Choroid plexus epithelial cell (primary cell): ENCODE measurements around the gene NPTX1.
A peak's percentile ranks its signal among the peaks of the same experiment; 100 is the strongest.

Experiments used
- DNase-seq: peaks from one replicate; pipeline ENCODE4 v3.0.0-alpha.2; 2010; ENCODE audit warnings: low read depth
- H3K4me3 ChIP-seq: 2 replicates; pipeline ENCODE4 v1.5.1; 2011; ENCODE audit warnings: low read depth, mild to moderate bottlenecking, control low read depth, low read length, moderate library complexity
- TF ChIP-seq, protein P1 (sequence below): conservative IDR thresholded peaks from 2 replicates; pipeline ENCODE4 v1.5.1; 2011; ENCODE audit warnings: low read depth, mild to moderate bottlenecking, control low read depth, inconsistent platforms, low read length, moderate library complexity

NPTX1 gene

DNA sequence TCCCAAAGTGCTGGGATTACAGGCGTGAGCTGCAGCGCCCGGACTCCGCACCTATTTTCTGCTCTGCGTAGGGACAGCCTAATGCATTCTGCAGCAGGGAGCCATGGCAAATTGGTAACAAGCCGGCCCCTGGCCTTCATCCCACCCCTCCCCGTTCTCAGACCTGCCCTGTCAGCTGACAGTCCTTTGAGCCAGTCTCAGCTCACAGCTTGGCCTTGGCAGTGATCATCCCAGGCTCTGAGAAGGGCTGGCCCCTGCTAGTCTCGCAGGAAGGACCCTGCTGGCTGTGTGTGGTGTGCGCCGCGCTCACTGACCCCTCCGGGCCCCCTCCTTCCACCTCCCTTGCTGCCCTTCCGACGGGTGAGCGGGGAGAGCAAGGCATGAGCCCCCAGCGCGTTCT is 10.3 kb upstream of the NPTX1 start:
- H3K4me3 ChIP-seq, result no peak overlapping the region
- no peak for DNase-seq
- TF ChIP-seq, protein P1, sequence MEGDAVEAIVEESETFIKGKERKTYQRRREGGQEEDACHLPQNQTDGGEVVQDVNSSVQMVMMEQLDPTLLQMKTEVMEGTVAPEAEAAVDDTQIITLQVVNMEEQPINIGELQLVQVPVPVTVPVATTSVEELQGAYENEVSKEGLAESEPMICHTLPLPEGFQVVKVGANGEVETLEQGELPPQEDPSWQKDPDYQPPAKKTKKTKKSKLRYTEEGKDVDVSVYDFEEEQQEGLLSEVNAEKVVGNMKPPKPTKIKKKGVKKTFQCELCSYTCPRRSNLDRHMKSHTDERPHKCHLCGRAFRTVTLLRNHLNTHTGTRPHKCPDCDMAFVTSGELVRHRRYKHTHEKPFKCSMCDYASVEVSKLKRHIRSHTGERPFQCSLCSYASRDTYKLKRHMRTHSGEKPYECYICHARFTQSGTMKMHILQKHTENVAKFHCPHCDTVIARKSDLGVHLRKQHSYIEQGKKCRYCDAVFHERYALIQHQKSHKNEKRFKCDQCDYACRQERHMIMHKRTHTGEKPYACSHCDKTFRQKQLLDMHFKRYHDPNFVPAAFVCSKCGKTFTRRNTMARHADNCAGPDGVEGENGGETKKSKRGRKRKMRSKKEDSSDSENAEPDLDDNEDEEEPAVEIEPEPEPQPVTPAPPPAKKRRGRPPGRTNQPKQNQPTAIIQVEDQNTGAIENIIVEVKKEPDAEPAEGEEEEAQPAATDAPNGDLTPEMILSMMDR, result no peak

- H3K4me3 ChIP-seq, result no peak overlapping the region
- no peak for DNase-seq
- TF ChIP-seq, protein P1, result no peak
Observed at GRCh38 chr17:80485846-80486245, 9.4 kb upstream of the NPTX1 start.

- TF ChIP-seq, protein P1, result no peak
- no peak overlapping the region for H3K4me3 ChIP-seq
- DNase-seq, result peak; percentile 14
Observed at GRCh38 chr17:80482555-80483308, 6.3 kb upstream of the NPTX1 start.

GRCh38 chr17:80482058-80482318 is 5.6 kb upstream of the NPTX1 start:
- DNase-seq, result no peak
- TF ChIP-seq, protein P1, result no peak
- H3K4me3 ChIP-seq, result no peak overlapping the region

DNA sequence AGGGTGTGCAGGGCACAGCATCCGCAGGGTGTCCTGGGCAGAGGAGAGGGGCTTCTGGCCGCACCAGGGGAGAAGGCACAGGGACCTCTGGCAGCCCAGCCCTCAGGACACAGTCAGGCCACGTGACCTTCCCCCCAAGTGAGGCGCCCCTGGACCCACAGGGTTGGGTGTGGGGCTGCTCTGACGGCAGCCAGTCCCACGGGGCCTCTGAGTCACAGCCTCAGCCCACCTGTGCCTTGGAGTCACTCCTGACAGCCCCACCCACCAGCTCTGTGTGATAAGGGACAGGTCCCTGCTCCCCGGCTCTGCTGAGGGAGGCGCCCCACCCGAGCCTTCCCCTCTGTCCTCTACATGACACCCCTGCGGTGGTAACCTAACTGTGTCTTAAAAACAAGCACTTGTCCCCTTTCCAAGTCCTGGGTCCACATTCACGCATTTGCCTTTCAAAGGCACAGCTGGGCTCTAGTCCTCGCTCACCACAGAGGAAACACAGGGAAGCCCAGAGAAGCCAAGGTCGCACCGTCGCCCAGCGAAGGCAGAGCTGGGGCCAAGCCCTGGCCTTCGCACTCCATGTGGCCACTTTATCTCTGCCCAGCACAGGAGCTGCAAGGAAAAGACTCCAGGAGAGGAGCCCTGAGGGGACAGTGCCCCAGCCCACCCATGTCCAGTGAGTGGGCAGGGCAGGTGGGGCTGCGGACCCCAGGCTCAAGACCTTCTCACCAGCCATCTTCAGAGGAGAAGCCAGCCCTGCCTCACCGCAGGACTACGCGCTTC is 5.1 kb upstream of the NPTX1 start:
- no peak for DNase-seq
- H3K4me3 ChIP-seq, result no peak overlapping the region
- TF ChIP-seq, protein P1, result no peak

DNA sequence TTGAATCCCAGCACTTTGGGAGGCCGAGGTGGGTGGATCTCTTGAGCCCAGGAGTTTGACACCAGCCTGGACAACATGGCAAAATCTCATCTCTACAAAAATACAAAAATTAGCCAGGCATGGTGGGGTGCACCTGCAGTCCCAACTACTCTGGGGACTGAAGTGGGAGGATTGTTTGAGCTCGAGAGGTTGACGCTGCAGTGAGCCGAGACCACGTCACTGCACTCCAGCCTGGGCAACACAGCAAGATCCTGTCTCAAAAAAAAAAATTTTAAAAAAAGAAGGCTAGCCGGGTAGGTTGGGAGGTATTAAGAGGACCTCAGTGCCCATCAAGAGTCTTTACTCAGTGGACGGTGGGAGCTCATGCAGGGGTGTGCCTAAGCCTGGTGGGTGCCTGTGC is 3.8 kb upstream of the NPTX1 start:
- TF ChIP-seq, protein P1, result no peak
- H3K4me3 ChIP-seq, result no peak overlapping the region
- DNase-seq, result no peak

DNA sequence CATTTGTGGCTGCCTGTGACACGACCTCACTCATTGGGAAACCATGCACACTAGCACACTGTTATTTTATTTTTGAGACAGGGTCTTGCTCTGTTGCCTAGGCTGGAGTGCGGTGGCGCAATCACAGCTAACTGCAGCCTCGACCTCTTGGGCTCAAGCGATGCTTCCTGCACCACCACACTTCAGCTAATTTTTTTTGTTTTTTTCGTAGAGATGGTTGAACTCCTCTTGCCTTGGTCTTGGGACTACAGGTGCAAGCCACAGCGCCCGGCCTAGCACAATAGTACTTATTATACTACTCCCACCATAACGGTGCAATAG is 2.8 kb upstream of the NPTX1 start:
- DNase-seq, result no peak
- H3K4me3 ChIP-seq, result no peak overlapping the region

More for the DNA sequence above, 2.8 kb upstream of the NPTX1 start:
- TF ChIP-seq, protein P1, result no peak
